ENCODE results near the gene SSX2.
"Not testable (repeated sequence)": the region's sequence is repeated elsewhere in the genome, so short reads cannot be mapped to it uniquely, and the experiment has no call there.

SSX2 gene

GRCh38 chrX:52707078-52707477 is at the start of gene SSX2:
SSX2 (minus strand) TSS chrX:52707178; CDS start chrX:52705749, 1,429 bp downstream.
- H3K4me3 ChIP-seq (ENCODE audit: low read depth, low read length); DNase-seq (ENCODE audit: low read depth); in situ Hi-C loops (cut with HindIII; ENCODE audit: low sequenced_read_pairs): not testable (repeated sequence)

GRCh38 chrX:52750952-52751351 is 44.0 kb upstream of the SSX2 start, which contains the start of gene SSX2B:
SSX2B (plus strand) TSS chrX:52751252; CDS start chrX:52752681, 1,429 bp downstream.
- H3K4me3 ChIP-seq (ENCODE audit: low read depth, low read length); in situ Hi-C loops (cut with HindIII; ENCODE audit: low sequenced_read_pairs); DNase-seq (ENCODE audit: low read depth): not testable (repeated sequence)

GRCh38 chrX:52692034-52692433 is 14.9 kb downstream of the SSX2 start:
- in situ Hi-C loops (cut with HindIII; ENCODE audit: low sequenced_read_pairs); DNase-seq (ENCODE audit: low read depth); H3K4me3 ChIP-seq (ENCODE audit: low read depth, low read length): not testable (repeated sequence)

- in situ Hi-C loops (cut with HindIII; ENCODE audit: low sequenced_read_pairs); DNase-seq (ENCODE audit: low read depth); H3K4me3 ChIP-seq (ENCODE audit: low read depth, low read length): not testable (repeated sequence)
Observed at GRCh38 chrX:52662218-52662617, 44.8 kb downstream of the SSX2 start.

- in situ Hi-C loops (cut with HindIII; ENCODE audit: low sequenced_read_pairs); H3K4me3 ChIP-seq (ENCODE audit: low read depth, low read length); DNase-seq (ENCODE audit: low read depth): not testable (repeated sequence)
Observed at GRCh38 chrX:52655475-52655874, 51.5 kb downstream of the SSX2 start.

- DNase-seq (ENCODE audit: low read depth); in situ Hi-C loops (cut with HindIII; ENCODE audit: low sequenced_read_pairs); H3K4me3 ChIP-seq (ENCODE audit: low read depth, low read length): not testable (repeated sequence)
Observed at GRCh38 chrX:52654800-52655199, 52.2 kb downstream of the SSX2 start, which contains the start of gene SSX7. SSX7 (minus strand) TSS chrX:52654900; CDS start chrX:52653472, 1,428 bp downstream.

- DNase-seq (ENCODE audit: low read depth); H3K4me3 ChIP-seq (ENCODE audit: low read depth, low read length); in situ Hi-C loops (cut with HindIII; ENCODE audit: low sequenced_read_pairs): not testable (repeated sequence)
Observed at GRCh38 chrX:52650676-52651075, 56.3 kb downstream of the SSX2 start.

- in situ Hi-C loops (cut with HindIII; ENCODE audit: low sequenced_read_pairs); DNase-seq (ENCODE audit: low read depth); H3K4me3 ChIP-seq (ENCODE audit: low read depth, low read length): not testable (repeated sequence)
Observed at GRCh38 chrX:52648956-52649355, 58.0 kb downstream of the SSX2 start.
